GM19397 (cell line): ENCODE data around the gene TTLL7.

ENCODE experiments used
- ATAC-seq: cut with Tn5 transposase; IDR thresholded peaks from one replicate; pipeline ENCODE4 v1.9.1; 2021; ENCODE audit warnings: mild to moderate bottlenecking, moderate library complexity; ENCODE audit not compliant: unreplicated experiment

TTLL7 gene

DNA sequence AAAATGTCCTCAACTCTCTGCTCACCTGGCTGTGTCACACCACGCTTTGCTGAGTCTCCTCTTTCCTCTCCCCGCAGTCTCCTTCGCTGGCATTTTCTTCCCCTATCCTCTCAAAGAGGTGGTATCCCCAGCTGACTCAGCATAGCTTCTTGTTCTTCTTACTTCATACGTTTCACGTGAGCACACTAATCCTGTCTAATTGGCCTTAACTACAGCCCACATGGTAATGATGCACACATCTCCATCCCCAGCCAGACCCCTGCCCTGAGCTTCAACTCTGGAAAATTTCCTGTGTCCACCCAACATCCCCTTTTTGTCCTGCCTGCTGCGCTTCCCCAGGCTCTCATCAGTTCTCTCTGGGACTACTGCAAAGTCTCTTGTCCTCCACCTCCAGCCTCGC, 169.8 kb downstream of the TTLL7 start:
- no peak for ATAC-seq

DNA sequence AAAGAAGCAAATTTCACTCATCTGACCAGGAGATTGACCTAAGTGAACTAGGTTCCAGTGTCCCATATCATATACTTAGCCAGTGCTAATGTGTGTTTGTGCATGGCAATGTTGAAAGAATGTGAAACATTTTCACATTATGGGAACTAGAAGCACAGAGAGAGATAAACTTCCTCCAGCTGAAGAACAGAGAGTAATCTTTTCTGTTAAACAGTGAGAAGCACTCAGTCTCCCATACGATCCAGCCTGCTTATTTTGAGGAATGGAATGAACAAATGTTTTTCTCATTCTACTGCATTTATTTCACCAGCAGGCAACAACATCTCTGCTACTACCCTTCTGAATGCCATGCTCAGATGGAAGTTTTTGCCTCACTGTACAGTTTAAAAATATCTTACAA, 170.5 kb downstream of the TTLL7 start:
- no peak for ATAC-seq

DNA sequence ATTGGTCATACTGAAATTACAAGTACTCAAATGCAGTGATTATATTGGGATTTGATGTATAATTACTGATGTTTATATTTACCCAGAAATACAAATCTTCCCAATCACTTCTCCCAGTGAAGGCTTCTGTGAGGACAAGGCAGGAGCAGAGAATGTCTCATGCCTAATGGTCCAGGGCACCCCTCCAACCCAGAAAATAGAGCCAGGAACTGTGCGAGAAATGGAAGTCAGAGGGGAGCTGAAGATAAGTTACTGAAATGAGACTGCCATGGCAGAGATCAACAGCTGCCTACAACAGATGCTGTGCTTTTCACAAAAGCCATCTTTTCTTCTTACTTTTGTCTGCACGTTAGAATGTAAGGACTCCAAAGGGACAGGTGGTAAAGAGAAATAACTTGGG, 171.2 kb downstream of the TTLL7 start:
- ATAC-seq = no peak

DNA sequence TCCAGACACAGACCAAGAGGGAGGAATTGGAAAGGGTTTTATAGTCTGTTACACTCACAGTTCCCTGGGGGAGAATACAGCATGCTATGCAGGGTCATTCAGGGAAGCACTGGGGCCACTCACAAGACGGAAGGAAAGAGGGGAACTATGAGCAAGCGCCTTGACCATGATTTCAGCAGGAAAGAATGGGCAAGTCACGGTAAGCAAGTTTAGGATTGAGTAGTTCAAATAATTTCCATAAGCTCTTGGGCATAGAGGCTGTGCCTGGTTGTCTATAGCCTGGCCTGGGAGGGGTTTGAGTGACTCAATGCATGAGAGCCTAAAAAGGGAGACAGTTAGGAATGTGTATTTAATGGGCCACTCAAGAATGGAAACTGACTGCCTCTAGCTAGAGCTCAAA, 176.7 kb downstream of the TTLL7 start:
- no peak for ATAC-seq

DNA sequence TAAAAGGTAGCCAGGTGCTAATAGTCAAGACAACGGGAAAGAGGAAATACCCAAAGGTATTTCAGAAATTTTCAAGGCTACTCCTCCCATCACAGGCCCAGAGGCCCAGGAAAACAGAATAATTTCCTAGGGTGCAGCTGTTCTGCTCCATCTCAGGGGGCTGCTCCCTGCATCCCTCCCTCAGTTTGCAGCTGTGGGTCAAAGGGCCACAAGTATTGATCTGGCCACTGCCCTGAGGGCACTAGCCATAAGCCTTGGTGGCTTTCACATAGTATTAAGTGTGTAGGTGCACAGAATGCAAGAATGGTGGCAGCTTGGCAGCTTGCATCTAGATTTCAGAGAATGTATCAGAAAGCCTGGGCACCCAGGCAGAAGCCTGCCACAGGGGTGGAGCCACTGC, 179.5 kb downstream of the TTLL7 start:
- no peak for ATAC-seq

DNA sequence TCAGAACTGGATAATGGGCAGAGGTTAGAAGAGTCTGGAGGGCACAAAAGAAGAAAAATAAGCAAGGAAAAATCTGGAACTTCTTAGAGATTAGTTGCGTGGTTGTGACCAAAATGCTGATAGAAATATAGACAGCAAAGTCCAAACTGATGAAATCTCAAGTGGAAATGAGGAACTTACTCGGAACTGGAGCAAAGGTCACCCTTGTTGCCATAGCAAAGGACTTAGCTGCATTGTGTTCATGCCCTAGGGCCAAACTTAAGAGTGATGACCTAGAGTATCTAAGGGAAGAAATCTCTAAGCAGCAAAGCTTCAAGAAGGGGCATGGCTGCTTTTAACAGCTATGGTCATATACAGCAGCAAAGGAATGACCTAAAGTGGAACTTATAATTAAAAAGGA, 180.0 kb downstream of the TTLL7 start:
- ATAC-seq = no peak

DNA sequence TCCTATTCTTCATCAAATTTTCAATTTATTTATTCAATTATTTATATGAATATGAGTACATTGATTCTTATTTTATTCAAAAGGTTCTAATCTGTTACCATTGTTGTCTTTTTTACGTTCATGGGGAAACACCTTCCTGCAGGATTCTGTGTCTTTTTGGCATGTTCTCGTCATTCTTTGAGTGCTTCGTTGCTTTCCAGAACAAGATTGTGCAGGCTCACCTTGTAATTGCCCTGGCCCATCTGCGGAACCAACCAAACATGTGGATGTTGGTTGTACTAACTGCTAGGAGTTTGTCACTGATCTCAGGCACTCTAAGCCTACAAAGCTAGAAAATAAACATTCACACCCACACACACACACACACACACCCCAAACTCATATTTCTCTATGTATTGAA, 182.1 kb downstream of the TTLL7 start:
- ATAC-seq = no peak

DNA sequence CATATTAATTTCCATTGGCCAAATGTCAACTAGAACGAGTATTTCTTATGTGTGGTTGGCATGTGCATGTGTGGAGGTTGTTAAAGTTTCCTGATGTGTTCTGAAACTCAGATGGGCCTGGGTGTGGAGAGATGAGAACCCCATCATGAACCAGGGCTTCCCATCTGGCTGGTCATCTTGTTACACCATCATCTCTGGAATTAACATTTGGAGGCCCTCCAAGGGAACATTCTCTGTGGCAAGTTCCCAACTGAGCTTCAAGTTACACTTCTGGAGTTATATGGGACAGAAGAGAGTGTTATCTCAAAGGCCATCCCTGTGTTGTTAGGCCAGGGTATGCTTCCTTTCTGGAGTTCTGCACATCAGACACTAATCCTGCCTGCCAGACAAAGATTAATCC, 183.6 kb downstream of the TTLL7 start:
- ATAC-seq = no peak
